ENCODE results near the gene FBXL16. TPM values are rescaled to one million over a fixed set of nuclear protein-coding genes. Genes with fewer than 3 reads are reported as not detected.
A peak's percentile ranks its signal among the peaks of the same experiment; 100 is the strongest.

FBXL16 gene
- total RNA-seq, 1 donor from 2014 or later: 0.13 TPM

DNA sequence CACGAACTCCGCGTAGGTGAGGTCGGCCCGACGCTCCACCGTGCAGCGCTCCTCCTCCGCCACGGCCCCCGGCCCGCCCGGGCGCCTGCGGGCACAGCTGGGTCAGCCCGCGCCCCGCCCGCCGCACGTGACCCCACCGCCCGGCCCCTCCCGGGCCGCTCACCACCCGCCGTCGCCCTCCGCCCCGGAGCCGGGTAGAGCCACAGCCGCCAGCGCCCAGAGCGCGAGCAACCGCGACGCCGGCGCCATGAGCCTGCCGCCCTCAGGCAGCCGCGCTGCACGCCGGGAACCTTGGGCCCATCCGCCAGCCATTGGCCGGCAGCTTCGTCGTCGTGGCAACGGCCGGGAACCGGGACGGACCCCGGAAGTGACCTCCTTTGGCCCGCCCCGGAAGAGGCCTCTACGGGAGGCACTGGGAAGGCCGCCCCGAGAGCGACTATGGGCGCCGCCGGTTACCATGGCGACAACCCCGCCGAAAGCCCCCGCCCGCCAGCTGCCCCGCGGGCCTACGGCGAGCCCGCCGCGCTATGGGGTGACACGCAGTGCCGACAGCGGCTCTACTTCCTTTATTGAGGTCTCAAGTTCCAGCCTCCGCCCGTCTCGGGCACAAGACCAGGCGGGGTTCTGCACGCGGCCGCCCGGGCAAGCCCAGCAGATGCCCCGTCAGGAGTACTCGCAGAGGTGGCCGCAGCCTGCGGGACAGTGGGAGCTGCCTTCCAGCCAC lies 21.4 kb downstream of the FBXL16 start, which contains the start of gene JMJD8:
Gene JMJD8 (minus strand): TSS at position 264 of the 724 bp plus-strand sequence. CDS start 15 bp downstream, at position 249.
- Histone ChIP-seq H3K27ac (no peak within 1 kb of the TSS), H3K4me2 (peak within 1 kb of the TSS; percentile 87), H3F3A (ENCODE audit: low read depth) (peaks cover 50% of the 10 kb centered on the region), H4K20me1 (ENCODE audit: low read depth) (peaks cover 34% of the 10 kb centered on the region), H3K4me3 (peak within 1 kb of the TSS; percentile 55), H3K9ac (no peak within 1 kb of the TSS), H3K79me2 (ENCODE audit: low read depth) (peaks cover 41% of the 10 kb centered on the region), H3K4me1 (peaks cover 14% of the 10 kb centered on the region), H2AFZ (replicated peaks) (no peak within 1 kb of the TSS), H3K9me3 (ENCODE audit: low read depth) (no peaks in the 10 kb centered on the region), H3K27me3 (no peaks in the 10 kb centered on the region), H3K36me3 (peaks cover 2% of the 10 kb centered on the region)
- Mint-ChIP-seq H3K36me3 (peaks cover 3% of the 10 kb centered on the region), H3K4me3 (peak within 1 kb of the TSS; percentile 82), H3K9me3 (no peaks in the 10 kb centered on the region), H3K4me1 (peaks cover 26% of the 10 kb centered on the region), H3K27ac (no peak within 1 kb of the TSS), H3K27me3 (ENCODE audit: insufficient read depth, low read depth) (peaks cover 10% of the 10 kb centered on the region)
- peak; percentile 97 for DNase-seq (ENCODE audit: low spot score)
- TF ChIP-seq, protein P1, sequence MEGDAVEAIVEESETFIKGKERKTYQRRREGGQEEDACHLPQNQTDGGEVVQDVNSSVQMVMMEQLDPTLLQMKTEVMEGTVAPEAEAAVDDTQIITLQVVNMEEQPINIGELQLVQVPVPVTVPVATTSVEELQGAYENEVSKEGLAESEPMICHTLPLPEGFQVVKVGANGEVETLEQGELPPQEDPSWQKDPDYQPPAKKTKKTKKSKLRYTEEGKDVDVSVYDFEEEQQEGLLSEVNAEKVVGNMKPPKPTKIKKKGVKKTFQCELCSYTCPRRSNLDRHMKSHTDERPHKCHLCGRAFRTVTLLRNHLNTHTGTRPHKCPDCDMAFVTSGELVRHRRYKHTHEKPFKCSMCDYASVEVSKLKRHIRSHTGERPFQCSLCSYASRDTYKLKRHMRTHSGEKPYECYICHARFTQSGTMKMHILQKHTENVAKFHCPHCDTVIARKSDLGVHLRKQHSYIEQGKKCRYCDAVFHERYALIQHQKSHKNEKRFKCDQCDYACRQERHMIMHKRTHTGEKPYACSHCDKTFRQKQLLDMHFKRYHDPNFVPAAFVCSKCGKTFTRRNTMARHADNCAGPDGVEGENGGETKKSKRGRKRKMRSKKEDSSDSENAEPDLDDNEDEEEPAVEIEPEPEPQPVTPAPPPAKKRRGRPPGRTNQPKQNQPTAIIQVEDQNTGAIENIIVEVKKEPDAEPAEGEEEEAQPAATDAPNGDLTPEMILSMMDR (IDR thresholded peaks at IDR 0.05): no peak
- TF ChIP-seq EZH2 (IDR thresholded peaks at IDR 0.05) (no peak), EZH2phosphoT487 (IDR thresholded peaks at IDR 0.05) (no peak)

DNA sequence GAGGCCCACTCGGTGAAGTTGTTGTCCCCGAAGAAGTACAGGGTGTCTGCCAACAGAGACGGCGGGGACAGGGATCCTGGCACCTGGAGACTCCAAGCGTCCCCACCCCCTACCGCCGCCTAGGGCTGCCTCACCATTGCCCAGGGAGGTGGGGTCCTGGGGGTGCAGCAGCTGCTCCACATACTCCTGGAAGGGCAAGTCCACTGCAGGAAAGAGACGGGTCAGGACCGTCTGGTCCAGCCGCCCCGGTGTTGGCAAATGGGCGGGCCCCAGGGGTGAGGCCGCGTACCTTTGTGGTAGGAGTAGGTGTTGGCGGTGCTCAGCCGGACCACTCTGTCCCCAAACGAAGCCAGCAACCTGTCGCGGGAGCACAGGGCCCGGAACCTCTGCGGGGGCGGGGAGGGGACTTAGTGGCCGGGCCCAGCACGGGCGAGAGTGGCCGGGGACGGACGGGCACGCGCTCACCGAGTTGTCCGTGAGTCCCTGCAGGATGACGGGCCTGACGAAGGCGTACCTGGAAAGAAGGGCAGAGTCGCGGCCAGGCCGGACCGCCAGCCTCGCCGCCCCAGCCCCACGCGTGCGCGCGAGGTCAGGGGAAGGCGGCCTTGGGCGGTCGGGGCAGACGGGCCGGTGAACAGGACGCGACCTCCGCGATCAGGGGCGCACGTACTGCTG lies 22.1 kb downstream of the FBXL16 start:
- peak overlapping the region; percentile 87 for H3K4me2 ChIP-seq
- DNase-seq (ENCODE audit: low spot score): peak; percentile 33
- no peaks in the 10 kb centered on the region for H3K9me3 Mint-ChIP-seq

DNA sequence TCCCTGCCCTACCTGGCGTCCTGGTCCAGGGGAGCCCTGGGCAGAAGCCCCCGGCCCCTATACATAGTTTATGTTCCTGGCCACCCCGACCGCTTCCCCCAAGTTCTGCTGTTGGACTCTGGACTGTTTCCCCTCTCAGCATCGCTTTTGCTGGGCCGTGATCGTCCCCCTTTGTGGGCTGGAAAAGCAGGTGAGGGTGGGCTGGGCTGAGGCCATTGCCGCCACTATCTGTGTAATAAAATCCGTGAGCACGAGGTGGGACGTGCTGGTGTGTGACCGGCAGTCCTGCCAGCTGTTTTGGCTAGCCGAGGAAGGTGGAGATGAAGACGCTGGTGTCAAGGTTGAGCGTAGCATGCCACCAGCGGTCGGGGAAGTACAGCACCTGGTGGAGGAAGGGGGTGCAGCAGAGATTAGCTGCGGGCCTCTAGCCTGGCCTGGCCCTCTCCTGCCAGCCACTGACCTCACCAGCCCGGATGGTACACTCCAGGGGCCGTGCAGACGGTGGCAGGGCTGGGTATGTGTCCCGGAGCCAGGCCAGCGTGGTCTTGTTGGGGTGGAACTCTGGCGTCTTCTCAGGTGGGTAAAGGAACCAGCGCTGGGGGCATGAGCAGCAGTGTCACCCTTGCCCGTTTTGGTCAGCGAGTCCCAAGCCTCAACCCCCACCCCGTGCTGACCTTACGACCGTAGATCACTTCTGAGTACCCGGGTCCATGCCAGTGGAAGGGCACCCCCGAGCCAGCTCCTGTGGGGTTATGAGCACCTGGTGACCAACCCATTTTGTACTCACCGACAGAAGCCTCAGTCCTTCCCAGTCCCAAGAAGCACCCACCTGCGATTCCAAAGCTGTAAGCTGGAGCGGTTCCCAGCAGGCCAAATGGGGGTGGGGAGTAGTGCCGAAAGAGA lies 22.9 kb downstream of the FBXL16 start:
- Histone ChIP-seq H3K4me3 (peak overlapping the region; percentile 55), H3K79me2 (ENCODE audit: low read depth) (peaks cover 33% of the 10 kb centered on the region), H3F3A (ENCODE audit: low read depth) (peaks cover 58% of the 10 kb centered on the region), H4K20me1 (ENCODE audit: low read depth) (peaks cover 34% of the 10 kb centered on the region), H3K9ac (no peak overlapping the region), H3K36me3 (peaks cover 2% of the 10 kb centered on the region), H2AFZ (replicated peaks) (no peak overlapping the region), H3K27ac (no peak overlapping the region), H3K27me3 (no peaks in the 10 kb centered on the region), H3K9me3 (ENCODE audit: low read depth) (no peaks in the 10 kb centered on the region), H3K4me1 (peaks cover 14% of the 10 kb centered on the region), H3K4me2 (peak overlapping the region; percentile 87)
- Mint-ChIP-seq H3K4me1 (peaks cover 25% of the 10 kb centered on the region), H3K27ac (no peak overlapping the region), H3K27me3 (ENCODE audit: insufficient read depth, low read depth) (peaks cover 9% of the 10 kb centered on the region), H3K36me3 (peaks cover 3% of the 10 kb centered on the region), H3K9me3 (no peaks in the 10 kb centered on the region), H3K4me3 (peak overlapping the region; percentile 82)
- TF ChIP-seq EZH2 (IDR thresholded peaks at IDR 0.05): no peak
- TF ChIP-seq, protein P1 (IDR thresholded peaks at IDR 0.05): no peak
- no peak for TF ChIP-seq EZH2phosphoT487 (IDR thresholded peaks at IDR 0.05)
- no peak for DNase-seq (ENCODE audit: low spot score)

More for the DNA sequence above, 22.1 kb downstream of the FBXL16 start:
- H3K9ac ChIP-seq: no peak overlapping the region
- H3F3A ChIP-seq (ENCODE audit: low read depth): peaks cover 57% of the 10 kb centered on the region
- no peak overlapping the region for H2AFZ ChIP-seq (replicated peaks)
- H3K27ac ChIP-seq: no peak overlapping the region
- H3K79me2 ChIP-seq (ENCODE audit: low read depth): peaks cover 34% of the 10 kb centered on the region
- peaks cover 14% of the 10 kb centered on the region for H3K4me1 ChIP-seq
- TF ChIP-seq EZH2 (IDR thresholded peaks at IDR 0.05) (no peak), EZH2phosphoT487 (IDR thresholded peaks at IDR 0.05) (no peak)
- TF ChIP-seq, protein P1 (IDR thresholded peaks at IDR 0.05): no peak
- Mint-ChIP-seq H3K27ac (no peak overlapping the region), H3K4me3 (peak overlapping the region; percentile 82), H3K27me3 (ENCODE audit: insufficient read depth, low read depth) (peaks cover 10% of the 10 kb centered on the region), H3K4me1 (peaks cover 25% of the 10 kb centered on the region), H3K36me3 (peaks cover 3% of the 10 kb centered on the region)
- H3K9me3 ChIP-seq (ENCODE audit: low read depth): no peaks in the 10 kb centered on the region
- peaks cover 2% of the 10 kb centered on the region for H3K36me3 ChIP-seq
- H4K20me1 ChIP-seq (ENCODE audit: low read depth): peaks cover 34% of the 10 kb centered on the region
- H3K27me3 ChIP-seq: no peaks in the 10 kb centered on the region
- peak overlapping the region; percentile 55 for H3K4me3 ChIP-seq
